ENCODE measurements around the gene FBXO41.

FBXO41 gene

DNA sequence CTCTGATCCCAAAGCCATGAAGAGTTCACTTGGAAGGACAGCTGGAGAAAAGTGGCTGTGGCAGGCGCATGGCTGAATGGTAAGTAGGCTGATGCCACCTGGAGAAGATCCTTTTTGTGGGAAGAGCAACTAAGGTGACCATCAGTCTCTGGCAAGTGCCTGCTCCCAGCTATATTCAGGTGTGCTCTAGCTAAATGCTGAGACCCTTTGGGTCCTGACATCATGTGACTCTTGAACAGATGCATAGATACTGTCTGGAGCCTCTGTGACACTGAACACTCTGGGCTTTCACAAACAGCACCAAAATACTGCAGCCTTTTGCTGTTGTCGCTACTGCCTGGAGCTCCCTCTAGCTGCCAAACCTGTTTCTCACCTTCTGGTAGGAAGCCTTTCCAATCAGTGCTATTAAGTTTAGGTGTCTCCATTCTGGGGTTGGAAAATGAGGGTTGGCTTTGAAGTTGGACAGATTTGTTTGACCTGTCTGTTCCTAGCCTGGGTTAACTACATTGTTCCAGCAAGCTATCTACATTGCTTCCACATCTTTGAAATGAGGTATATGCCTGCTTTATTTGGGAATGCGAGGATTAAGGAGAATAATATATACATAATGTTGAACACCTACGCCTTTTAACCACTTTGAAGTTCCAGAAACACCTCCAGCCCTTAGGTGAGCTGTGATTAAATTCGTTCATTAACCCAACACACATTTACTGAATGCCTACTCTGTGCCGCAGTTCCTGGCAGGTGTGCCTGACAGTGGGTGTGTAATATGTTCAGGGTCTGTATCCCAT, 6.0 kb upstream of the FBXO41 start:
- DNase-seq (ENCODE audit: low read depth): no peak

- no peak for DNase-seq (ENCODE audit: low read depth)
Observed at GRCh38 chr2:73289304-73289703, 5.0 kb upstream of the FBXO41 start.

DNA sequence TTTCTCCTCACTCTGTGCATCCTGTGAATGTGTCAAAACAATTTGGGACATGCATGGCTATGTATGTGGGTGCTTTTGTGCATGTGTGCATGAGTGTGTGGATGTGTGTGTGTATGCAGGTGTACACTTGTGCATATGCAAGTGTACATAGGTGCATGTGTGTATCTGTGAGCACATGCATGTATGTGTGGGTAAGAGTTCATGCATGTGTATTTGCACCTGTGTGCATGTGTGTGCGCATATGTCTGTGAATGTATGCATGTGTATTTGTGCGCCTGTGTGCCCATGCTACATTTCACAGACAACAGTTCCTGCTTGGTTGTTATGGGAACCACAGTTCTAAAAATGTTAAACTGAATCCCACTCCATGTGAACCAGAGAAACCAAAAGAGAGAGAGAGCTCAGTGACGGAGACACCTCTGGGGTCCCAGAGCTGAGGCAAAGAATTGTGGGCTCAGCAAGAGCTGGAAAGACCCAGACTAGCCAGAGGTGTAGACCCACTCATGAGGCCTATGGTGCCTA, 1.9 kb upstream of the FBXO41 start:
- no peak for DNase-seq (ENCODE audit: low read depth)

- DNase-seq (ENCODE audit: low read depth): no peak
Observed at GRCh38 chr2:73285159-73285739, 971 bp upstream of the FBXO41 start.

DNA sequence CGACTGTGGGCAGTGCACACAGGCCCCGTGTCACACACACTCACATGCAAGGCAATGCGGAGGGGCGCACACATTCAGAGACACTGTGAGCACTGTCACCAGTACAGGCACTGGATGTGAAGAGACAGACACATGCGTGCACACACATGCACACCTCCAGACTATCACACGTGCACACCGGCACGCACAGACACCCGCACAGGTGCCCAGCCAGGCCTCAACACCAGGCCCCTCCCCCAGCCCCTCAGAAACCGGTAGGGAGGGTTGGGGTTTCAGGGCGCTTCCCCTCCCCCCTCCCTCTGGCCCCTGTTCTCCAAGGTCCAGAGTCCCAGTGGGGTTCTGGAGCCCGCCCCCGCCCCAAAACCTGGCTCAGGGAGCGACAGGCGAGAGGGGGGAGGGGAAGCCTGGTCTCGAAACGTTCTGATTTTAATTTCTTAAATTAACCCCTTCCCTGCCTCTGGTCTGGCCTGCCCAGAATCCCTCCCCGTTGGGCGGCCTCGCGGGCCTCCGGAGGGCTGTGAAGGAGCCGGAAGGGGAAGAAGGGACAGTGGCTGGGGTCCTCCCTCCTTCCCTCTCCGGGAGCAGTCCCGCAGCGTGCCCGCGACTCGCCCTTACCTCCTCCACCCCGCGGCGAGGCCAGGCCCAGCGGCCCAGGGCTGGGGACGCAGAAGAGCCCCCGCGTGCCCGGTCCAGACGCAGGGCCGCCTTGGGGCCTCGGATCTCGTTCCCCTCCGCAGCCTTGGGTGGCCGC, 558 bp downstream of the FBXO41 start:
- DNase-seq (ENCODE audit: low read depth): no peak

GRCh38 chr2:73282924-73283544, 1.2 kb downstream of the FBXO41 start:
- DNase-seq (ENCODE audit: low read depth): no peak

- DNase-seq (ENCODE audit: low read depth): no peak
Observed at GRCh38 chr2:73281244-73281643, 3.0 kb downstream of the FBXO41 start.

GRCh38 chr2:73279852-73280251, 4.4 kb downstream of the FBXO41 start:
- no peak for DNase-seq (ENCODE audit: low read depth)

GRCh38 chr2:73272270-73272669, 12.0 kb downstream of the FBXO41 start:
- no peak for DNase-seq (ENCODE audit: low read depth)

DNA sequence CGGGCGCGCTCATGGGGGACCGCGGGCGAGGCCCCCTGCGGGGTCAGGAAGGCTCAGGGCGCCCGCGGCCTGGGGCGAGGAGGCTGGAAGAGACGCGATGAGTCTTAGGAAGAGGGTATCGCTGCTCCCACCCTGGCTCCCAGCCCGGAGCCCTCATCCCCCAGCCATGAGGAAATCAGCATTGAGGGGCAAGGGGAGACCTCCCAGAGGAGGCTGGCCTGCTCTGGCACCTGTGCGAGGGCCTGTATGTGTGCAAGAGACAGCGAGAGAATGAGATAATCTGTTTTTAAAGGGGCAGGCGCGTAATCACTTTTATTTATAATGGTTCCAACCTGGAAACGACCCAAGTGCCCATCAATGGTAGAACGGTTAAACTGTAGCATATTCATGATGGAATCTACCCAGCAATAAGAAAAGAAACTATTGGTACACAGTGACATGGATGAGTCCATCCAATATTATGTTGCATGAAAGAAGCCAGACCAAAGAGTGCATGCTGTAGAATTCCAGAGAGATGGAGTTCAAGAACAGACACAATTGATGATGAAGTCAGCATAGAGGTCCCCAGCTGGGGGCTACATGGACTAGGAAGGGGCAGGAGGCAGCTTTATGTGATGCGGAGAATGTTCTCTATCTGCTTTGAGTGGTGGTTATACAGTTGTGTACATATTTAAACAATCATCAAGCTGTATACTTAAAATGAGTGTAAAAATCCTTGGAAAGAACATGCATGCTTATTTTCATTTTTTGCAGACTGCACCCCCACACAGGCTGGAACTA, 14.4 kb downstream of the FBXO41 start:
- no peak for DNase-seq (ENCODE audit: low read depth)

DNA sequence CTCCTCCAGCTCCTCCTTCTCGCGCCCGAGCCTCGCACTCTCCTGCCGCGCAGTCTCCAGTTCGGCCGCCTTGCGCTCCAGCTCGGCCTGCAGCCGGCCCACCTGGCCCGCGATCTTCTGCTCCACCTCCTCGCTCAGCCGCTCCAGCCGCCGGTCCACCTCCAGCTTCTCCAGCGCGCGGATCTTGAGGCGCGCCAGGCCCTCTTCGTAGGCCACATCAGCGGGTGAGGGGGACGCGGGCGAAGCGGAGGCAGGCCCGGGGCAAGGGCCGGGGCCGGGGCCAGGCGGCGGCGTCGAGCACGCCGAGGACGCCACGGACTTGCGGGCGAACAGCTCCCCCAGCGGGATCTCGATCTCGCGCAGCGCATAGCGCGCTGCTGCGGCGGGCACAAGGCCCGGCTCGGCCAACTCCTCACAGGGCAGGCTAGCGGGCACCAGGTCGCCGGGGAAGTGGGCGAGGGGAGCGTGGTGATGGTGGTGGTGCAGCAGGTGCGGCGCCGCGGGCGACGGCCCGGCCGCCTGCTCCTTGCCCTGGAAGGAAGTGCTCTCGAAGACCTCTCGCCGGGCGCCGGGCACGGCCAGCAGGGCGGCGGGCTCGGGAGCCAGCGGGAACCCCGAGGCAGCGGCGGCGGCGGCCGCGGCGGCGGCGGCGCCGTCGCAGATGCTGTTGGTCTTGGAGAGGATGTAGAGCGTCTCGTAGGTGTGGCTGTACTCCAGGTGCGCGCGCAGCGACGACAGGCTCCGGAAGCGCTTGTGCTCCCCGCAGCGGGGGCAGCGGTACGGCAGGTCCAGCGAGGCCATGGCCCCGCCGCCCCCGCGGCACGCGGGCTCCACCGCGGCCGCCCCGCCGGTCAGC, 15.2 kb downstream of the FBXO41 start:
- DNase-seq (ENCODE audit: low read depth): peak; percentile 70

GRCh38 chr2:73268366-73268829, 15.9 kb downstream of the FBXO41 start:
- no peak for DNase-seq (ENCODE audit: low read depth)

- no peak for DNase-seq (ENCODE audit: low read depth)
Observed at GRCh38 chr2:73267008-73267407, 17.3 kb downstream of the FBXO41 start.

- no peak for DNase-seq (ENCODE audit: low read depth)
Observed at GRCh38 chr2:73266061-73266901, 18.0 kb downstream of the FBXO41 start.

GRCh38 chr2:73265298-73266060, 18.8 kb downstream of the FBXO41 start:
- no peak for DNase-seq (ENCODE audit: low read depth)

DNA sequence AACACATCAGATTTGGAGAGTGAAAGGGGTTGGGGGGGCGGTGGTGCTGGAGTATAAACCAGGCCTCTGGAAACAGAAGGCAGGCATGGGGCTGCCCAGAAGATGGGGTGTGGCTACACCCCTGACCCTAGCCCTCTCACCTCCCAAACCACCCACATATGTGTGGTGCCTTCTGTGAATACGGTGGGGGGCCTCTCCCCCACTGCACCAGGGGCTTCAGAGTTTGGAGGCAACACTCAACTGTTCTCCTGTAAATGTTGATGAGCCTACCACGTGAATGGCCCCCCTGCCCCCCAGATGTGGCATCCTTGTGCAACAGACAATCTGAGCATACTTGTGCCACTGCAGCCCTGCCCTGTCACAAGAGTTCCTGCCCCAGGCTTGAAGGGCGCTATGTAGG, 19.5 kb downstream of the FBXO41 start:
- no peak for DNase-seq (ENCODE audit: low read depth)

GRCh38 chr2:73264332-73264606, 20.0 kb downstream of the FBXO41 start:
- no peak for DNase-seq (ENCODE audit: low read depth)

DNA sequence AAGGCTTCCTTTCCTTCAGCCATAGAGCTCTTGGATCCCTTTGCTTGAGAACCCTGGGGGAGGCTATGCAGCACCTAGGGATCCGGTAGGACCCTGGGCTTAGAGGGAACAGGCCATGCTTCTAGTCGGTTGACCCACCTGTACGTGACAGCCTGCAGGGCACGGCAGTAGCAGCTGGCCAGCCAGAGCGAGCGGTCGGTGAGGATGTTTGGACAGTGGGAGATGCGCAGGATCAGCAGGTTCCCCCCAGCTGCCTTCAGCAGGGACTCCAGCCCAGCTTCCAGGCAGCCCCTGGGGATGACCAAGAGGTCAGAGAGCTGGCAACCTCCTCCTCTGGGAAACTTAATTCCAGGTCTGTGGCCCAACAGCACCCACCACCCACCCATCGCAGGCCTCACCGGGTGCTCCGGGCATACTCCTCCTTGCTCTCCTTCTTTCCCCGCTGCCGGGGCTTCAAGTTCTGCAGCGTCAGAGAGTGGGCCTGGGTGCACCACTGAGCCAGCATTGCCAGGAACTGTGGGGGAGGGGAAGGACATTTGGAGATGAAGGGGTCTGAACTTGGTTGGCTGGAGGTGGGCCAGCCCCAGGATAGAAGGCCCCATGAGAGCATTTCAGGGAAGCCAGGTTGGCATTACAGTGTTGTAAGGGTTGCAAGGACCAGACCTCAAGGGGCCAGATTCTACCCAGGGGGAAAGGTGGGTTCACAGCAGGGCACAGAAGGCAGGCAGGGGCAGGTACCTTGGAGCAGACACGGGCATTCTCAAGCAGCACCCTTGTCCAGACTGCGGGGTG, 20.5 kb downstream of the FBXO41 start:
- DNase-seq (ENCODE audit: low read depth): no peak
